ENCODE data around the gene MGAT3. TPM values are rescaled to one million over a fixed set of nuclear protein-coding genes. Genes with fewer than 3 reads are reported as not detected.
A peak's percentile ranks its signal among the peaks of the same experiment; 100 is the strongest.

Gene MGAT3
- total and polyA plus RNA-seq, 2 of the 13 experiments (the other 11 are each of a cell fraction or from before 2014, with no cell fraction given) = 0.11 to 0.15 TPM

DNA sequence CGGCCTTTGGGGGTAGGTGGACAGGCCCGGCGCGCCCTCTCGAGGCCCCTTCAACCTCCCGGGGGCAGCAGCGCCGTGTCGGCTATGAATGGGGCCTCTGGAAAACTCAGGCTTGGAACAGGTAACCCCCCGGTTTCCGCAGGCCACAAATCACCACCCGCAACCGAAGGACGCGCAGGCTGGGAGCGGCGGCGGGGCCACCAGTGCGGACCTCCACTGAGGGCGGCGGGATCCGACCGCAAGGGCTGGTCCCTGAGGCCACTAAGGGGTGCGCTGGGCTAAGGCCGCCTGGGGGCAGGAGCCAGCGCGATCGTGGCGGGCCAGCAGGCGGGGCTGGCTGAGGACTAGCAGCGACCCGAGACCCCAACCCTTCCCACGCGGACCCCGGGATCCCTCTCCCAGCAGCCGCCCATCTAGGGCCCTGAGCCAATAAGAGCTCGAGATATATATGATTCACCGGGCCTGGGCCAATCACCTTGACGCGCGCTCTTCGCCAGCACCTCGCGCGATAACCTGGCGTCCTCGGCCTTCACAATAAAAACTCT lies 62.9 kb downstream of the MGAT3 start (continued):
- TF ChIP-seq ZFY (CRISPR knock-in tag; IDR thresholded peaks at IDR 0.05) (peak; percentile 89), ZNF766 (CRISPR knock-in tag; IDR thresholded peaks at IDR 0.05; ENCODE audit: borderline replicate concordance) (0 out of 2 replicates have a peak, but pooled peaks have one; percentile 0), ZNF709 (CRISPR knock-in tag; IDR thresholded peaks at IDR 0.05) (peak; percentile 67; the same call in 1 of the 2 replicates), HCFC1 (IDR thresholded peaks at IDR 0.05; ENCODE audit: low read depth, low read length) (no peak), SMARCC2 (IDR thresholded peaks at IDR 0.05) (no peak), ZNF10 (CRISPR knock-in tag; IDR thresholded peaks at IDR 0.05; ENCODE audit: borderline replicate concordance, low read depth) (no peak), GATA4 (IDR thresholded peaks at IDR 0.05; ENCODE audit: borderline replicate concordance, low read depth) (peak; percentile 55; the same call in 1 of the 2 replicates), ZNF224 (CRISPR knock-in tag; IDR thresholded peaks at IDR 0.05) (peak; percentile 85), ZNF546 (CRISPR knock-in tag; conservative IDR thresholded peaks at IDR 0.05) (no peak), POGZ (CRISPR knock-in tag; IDR thresholded peaks at IDR 0.05) (peak; percentile 4; the same call in 1 of the 2 replicates), TBP (CRISPR knock-in tag; IDR thresholded peaks at IDR 0.05) (no peak), KDM5B (CRISPR knock-in tag; IDR thresholded peaks at IDR 0.05; ENCODE audit: borderline replicate concordance) (no peak), ZNF788 (CRISPR knock-in tag; IDR thresholded peaks at IDR 0.05; ENCODE audit: borderline replicate concordance) (no peak), HNRNPH1 (optimal IDR thresholded peaks at IDR 0.05; ENCODE audit: low read depth, low read length) (peak; percentile 75), HIVEP1 (CRISPR knock-in tag; IDR thresholded peaks at IDR 0.05) (peak; percentile 51; the same call in 1 of the 2 replicates), KDM2A (CRISPR knock-in tag; IDR thresholded peaks at IDR 0.05; ENCODE audit: borderline replicate concordance, low read depth) (peak; percentile 44; the same call in 1 of the 2 replicates)
- TF ChIP-seq, protein P1, sequence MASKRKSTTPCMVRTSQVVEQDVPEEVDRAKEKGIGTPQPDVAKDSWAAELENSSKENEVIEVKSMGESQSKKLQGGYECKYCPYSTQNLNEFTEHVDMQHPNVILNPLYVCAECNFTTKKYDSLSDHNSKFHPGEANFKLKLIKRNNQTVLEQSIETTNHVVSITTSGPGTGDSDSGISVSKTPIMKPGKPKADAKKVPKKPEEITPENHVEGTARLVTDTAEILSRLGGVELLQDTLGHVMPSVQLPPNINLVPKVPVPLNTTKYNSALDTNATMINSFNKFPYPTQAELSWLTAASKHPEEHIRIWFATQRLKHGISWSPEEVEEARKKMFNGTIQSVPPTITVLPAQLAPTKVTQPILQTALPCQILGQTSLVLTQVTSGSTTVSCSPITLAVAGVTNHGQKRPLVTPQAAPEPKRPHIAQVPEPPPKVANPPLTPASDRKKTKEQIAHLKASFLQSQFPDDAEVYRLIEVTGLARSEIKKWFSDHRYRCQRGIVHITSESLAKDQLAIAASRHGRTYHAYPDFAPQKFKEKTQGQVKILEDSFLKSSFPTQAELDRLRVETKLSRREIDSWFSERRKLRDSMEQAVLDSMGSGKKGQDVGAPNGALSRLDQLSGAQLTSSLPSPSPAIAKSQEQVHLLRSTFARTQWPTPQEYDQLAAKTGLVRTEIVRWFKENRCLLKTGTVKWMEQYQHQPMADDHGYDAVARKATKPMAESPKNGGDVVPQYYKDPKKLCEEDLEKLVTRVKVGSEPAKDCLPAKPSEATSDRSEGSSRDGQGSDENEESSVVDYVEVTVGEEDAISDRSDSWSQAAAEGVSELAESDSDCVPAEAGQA (IDR thresholded peaks at IDR 0.05; ENCODE audit: low read depth) = no peak
- TF ChIP-seq, protein P1 (CRISPR knock-in tag; IDR thresholded peaks at IDR 0.05; ENCODE audit: borderline replicate concordance) = no peak
- TF ChIP-seq, protein P2, sequence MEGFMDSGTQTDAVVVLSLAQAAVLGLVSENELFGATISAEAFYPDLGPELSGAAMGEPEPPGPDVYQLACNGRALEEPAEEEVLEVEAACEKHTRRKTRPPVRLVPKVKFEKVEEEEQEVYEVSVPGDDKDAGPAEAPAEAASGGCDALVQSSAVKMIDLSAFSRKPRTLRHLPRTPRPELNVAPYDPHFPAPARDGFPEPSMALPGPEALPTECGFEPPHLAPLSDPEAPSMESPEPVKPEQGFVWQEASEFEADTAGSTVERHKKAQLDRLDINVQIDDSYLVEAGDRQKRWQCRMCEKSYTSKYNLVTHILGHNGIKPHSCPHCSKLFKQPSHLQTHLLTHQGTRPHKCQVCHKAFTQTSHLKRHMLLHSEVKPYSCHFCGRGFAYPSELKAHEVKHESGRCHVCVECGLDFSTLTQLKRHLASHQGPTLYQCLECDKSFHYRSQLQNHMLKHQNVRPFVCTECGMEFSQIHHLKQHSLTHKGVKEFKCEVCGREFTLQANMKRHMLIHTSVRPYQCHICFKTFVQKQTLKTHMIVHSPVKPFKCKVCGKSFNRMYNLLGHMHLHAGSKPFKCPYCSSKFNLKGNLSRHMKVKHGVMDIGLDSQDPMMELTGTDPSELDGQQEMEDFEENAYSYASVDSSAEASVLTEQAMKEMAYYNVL (CRISPR knock-in tag; IDR thresholded peaks at IDR 0.05; ENCODE audit: borderline replicate concordance) = peak; percentile 75; the same call in 1 of the 2 replicates
- TF ChIP-seq, protein P3, sequence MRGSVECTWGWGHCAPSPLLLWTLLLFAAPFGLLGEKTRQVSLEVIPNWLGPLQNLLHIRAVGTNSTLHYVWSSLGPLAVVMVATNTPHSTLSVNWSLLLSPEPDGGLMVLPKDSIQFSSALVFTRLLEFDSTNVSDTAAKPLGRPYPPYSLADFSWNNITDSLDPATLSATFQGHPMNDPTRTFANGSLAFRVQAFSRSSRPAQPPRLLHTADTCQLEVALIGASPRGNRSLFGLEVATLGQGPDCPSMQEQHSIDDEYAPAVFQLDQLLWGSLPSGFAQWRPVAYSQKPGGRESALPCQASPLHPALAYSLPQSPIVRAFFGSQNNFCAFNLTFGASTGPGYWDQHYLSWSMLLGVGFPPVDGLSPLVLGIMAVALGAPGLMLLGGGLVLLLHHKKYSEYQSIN (CRISPR knock-in tag; IDR thresholded peaks at IDR 0.05; ENCODE audit: borderline replicate concordance) = no peak
